Colonic mucosa (tissue), 4 donors: Measurements from ENCODE around the gene TBX5. TPM values are rescaled to one million over a fixed set of nuclear protein-coding genes. Genes with fewer than 3 reads are reported as not detected.

Experiments
- DNase-seq: peaks from one replicate; pipeline ENCODE4 v3.0.0-alpha.2; 2020
- H3K27ac ChIP-seq: fragments of 200-600 bp; one replicate; pipeline ENCODE4 v1.8.0; 2021
- H3K27me3 ChIP-seq: fragments of 200-600 bp; one replicate; pipeline ENCODE4 v1.8.0; 2021
- H3K36me3 ChIP-seq: fragments of 200-600 bp; one replicate; pipeline ENCODE4 v1.8.0; 2021
- H3K4me1 ChIP-seq: fragments of 200-600 bp; one replicate; pipeline ENCODE4 v1.8.0; 2021; ENCODE audit warnings: mild to moderate bottlenecking
- H3K4me3 ChIP-seq: fragments of 200-600 bp; one replicate; pipeline ENCODE4 v1.8.0; 2021
- H3K9ac ChIP-seq, 2 donors: one replicate each; pipeline ENCODE4 v1.7.0; 2013; ENCODE audit warnings: control low read depth in 2 of 2, low read depth in 2 of 2, low read length in 2 of 2
- H3K9me3 ChIP-seq: fragments of 200-600 bp; one replicate; pipeline ENCODE4 v1.8.0; 2021
- CTCF ChIP-seq: fragments of 200-600 bp; IDR thresholded peaks from one replicate; pipeline ENCODE4 v1.8.0; 2022; ENCODE audit warnings: antibody characterized with exemption, mild to moderate bottlenecking
- intact Hi-C: fragments of 100-400 bp; cut with DNase I; formaldehyde crosslinking; loops from one replicate; pipeline ENCODE4 v1.14.1; 2022
- total RNA-seq, 2 donors: library from RNA; stranded (reverse); fragmentation: NEBNext Ultra II Directional in 1 of 2; extraction: Animal tissue kit (Norgen Biotek cat#: 25700) in 1 of 2; gene quantifications; one replicate each; pipeline ENCODE4 v1.2.1, GENCODE V29; 2021
- donor health status: healthy.
- donor health status: DM: no; HTN: no; CAD: no.
- donor health status: DM: no; HTN: no; CAD: no.

The TBX5 gene
- total RNA-seq, 2 donors from 2014 or later, result not detected

- Histone ChIP-seq H3K27me3 (peaks cover 82% of the 10 kb centered on the region), H3K27ac (no peak overlapping the region), H3K4me1 (no peaks in the 10 kb centered on the region), H3K4me3 (no peak overlapping the region), H3K9me3 (no peaks in the 10 kb centered on the region), H3K9ac (no peak overlapping the region), H3K36me3 (no peaks in the 10 kb centered on the region)
- no peak for TF ChIP-seq CTCF
- peak; percentile 25 for DNase-seq
- intact Hi-C loops, result no loop called here
Measured at GRCh38 chr12:114399664-114400211, 6.2 kb downstream of the TBX5 start.

- no peak overlapping the region for H3K27ac ChIP-seq
- intact Hi-C loops, result no loop called here
- no peak for TF ChIP-seq CTCF
Measured at GRCh38 chr12:114397978-114398881, 7.7 kb downstream of the TBX5 start.

GRCh38 chr12:114396869-114397719 is 8.8 kb downstream of the TBX5 start:
- H3K9ac ChIP-seq, result no peak overlapping the region

More at GRCh38 chr12:114397978-114398881, 7.7 kb downstream of the TBX5 start:
- no peak overlapping the region for H3K9ac ChIP-seq
- H3K9me3 ChIP-seq, result no peaks in the 10 kb centered on the region
- H3K36me3 ChIP-seq, result no peaks in the 10 kb centered on the region
- H3K4me1 ChIP-seq, result no peaks in the 10 kb centered on the region
- peaks cover 70% of the 10 kb centered on the region for H3K27me3 ChIP-seq
- no peak for DNase-seq
- H3K4me3 ChIP-seq, result no peak overlapping the region

GRCh38 chr12:114396153-114396868 is 9.6 kb downstream of the TBX5 start:
- no peaks in the 10 kb centered on the region for H3K9me3 ChIP-seq
- no peak overlapping the region for H3K9ac ChIP-seq
- H3K36me3 ChIP-seq, result no peaks in the 10 kb centered on the region
- H3K4me3 ChIP-seq, result no peak overlapping the region
- intact Hi-C loops, result no loop called here
- no peaks in the 10 kb centered on the region for H3K4me1 ChIP-seq
- TF ChIP-seq CTCF, result no peak
- H3K27me3 ChIP-seq, result peaks cover 58% of the 10 kb centered on the region
- DNase-seq, result no peak
- H3K27ac ChIP-seq, result no peak overlapping the region

More at GRCh38 chr12:114396869-114397719, 8.8 kb downstream of the TBX5 start:
- no peaks in the 10 kb centered on the region for H3K9me3 ChIP-seq
- no peak for TF ChIP-seq CTCF
- H3K27me3 ChIP-seq, result peaks cover 60% of the 10 kb centered on the region
- no peaks in the 10 kb centered on the region for H3K4me1 ChIP-seq
- intact Hi-C loops, result no loop called here
- no peak for DNase-seq
- H3K36me3 ChIP-seq, result no peaks in the 10 kb centered on the region
- no peak overlapping the region for H3K4me3 ChIP-seq
- no peak overlapping the region for H3K27ac ChIP-seq

- H3K9me3 ChIP-seq, result no peaks in the 10 kb centered on the region
- no peak for TF ChIP-seq CTCF
- H3K36me3 ChIP-seq, result no peaks in the 10 kb centered on the region
- no peak overlapping the region for H3K27ac ChIP-seq
- DNase-seq, result no peak
- peaks cover 53% of the 10 kb centered on the region for H3K27me3 ChIP-seq
- H3K9ac ChIP-seq, result no peak overlapping the region
- no peak overlapping the region for H3K4me3 ChIP-seq
- intact Hi-C loops, result no loop called here
- H3K4me1 ChIP-seq, result no peaks in the 10 kb centered on the region
Measured at GRCh38 chr12:114395755-114396152, 10.2 kb downstream of the TBX5 start.
